OCI-LY3 (cell line): ENCODE measurements around the gene CCDC137.

Source experiments
- H2AFZ ChIP-seq: fragments of 200-600, 300-600 bp; shearing (Covaris generic); 2 replicates; pipeline ENCODE4 v1.6.0; 2014; ENCODE audit warnings: antibody characterized with exemption, low read depth, low read length
- H3K27ac ChIP-seq: fragments of 200-600, 300-600 bp; sonication (generic); 2 replicates; pipeline ENCODE4 v1.5.1; 2014; ENCODE audit warnings: mild to moderate bottlenecking, low read length, moderate library complexity, mixed read lengths
- H3K27me3 ChIP-seq: fragments of 200-600, 300-600 bp; sonication (generic); 2 replicates; pipeline ENCODE4 v1.6.1; 2014; ENCODE audit warnings: low read depth, low read length, mixed read lengths
- H3K36me3 ChIP-seq: fragments of 200-600, 300-600 bp; sonication (generic); replicated peaks from 2 replicates; pipeline ENCODE3; 2014; ENCODE audit warnings: low read depth, low read length, mixed read lengths
- H3K4me1 ChIP-seq: fragments of 300-600, 200-600 bp; sonication (generic); 2 replicates; pipeline ENCODE4 v1.6.1; 2014; ENCODE audit warnings: low read length, mixed read lengths
- H3K4me2 ChIP-seq: fragments of 200-600, 300-600 bp; sonication (generic); 2 replicates; pipeline ENCODE4 v1.6.1; 2014; ENCODE audit warnings: low read length, mixed read lengths
- H3K4me3 ChIP-seq: fragments of 300-600, 200-600 bp; sonication (generic); 2 replicates; pipeline ENCODE4 v1.5.1; 2014; ENCODE audit warnings: antibody characterized with exemption, mild to moderate bottlenecking, low read length, moderate library complexity
- H3K79me2 ChIP-seq: fragments of 300-600, 200-600 bp; shearing (Covaris generic); 2 replicates; pipeline ENCODE4 v1.6.1; 2014; ENCODE audit warnings: mild to moderate bottlenecking, low read length, mixed read lengths
- H3K9ac ChIP-seq: fragments of 300-600, 200-600 bp; shearing (Covaris generic); 2 replicates; pipeline ENCODE4 v1.6.0; 2014; ENCODE audit warnings: mild to moderate bottlenecking, low read length, moderate library complexity
- H3K9me3 ChIP-seq: fragments of 200-600, 300-600 bp; shearing (Covaris generic); 2 replicates; pipeline ENCODE4 v1.6.1; 2014; ENCODE audit warnings: low read length, mixed read lengths; ENCODE audit not compliant: insufficient read depth
- H4K20me1 ChIP-seq: fragments of 200-600, 300-600 bp; sonication (generic); 2 replicates; pipeline ENCODE4 v1.6.1; 2016; ENCODE audit warnings: low read length, mixed read lengths; ENCODE audit not compliant: insufficient read depth
- CTCF ChIP-seq: fragments of 200-600, 300-600 bp; sonication (generic); IDR thresholded peaks from 2 replicates; pipeline ENCODE4 v1.5.1; 2014; ENCODE audit warnings: antibody characterized with exemption, low read length, low read depth
- EZH2phosphoT487 ChIP-seq: fragments of 200-600 bp; shearing (Covaris generic); IDR thresholded peaks from 2 replicates; pipeline ENCODE4 v1.6.1; 2018; ENCODE audit warnings: antibody characterized with exemption, mixed run types, low read depth

The CCDC137 gene

GRCh38 chr17:81717766-81718089, 51.2 kb downstream of the CCDC137 start:
- peaks cover 5% of the 10 kb centered on the region; the same call in 1 of the 2 replicates for H4K20me1 ChIP-seq
- no peak overlapping the region for H3K27ac ChIP-seq
- no peak overlapping the region for H3K9ac ChIP-seq
- peaks cover 4% of the 10 kb centered on the region for H3K36me3 ChIP-seq
- no peaks in the 10 kb centered on the region for H3K9me3 ChIP-seq
- H3K27me3 ChIP-seq, result no peaks in the 10 kb centered on the region
- no peak overlapping the region for H3K4me2 ChIP-seq
- peaks cover 21% of the 10 kb centered on the region for H3K79me2 ChIP-seq
- TF ChIP-seq EZH2phosphoT487, result no peak
- no peak for TF ChIP-seq CTCF
- H3K4me3 ChIP-seq, result no peak overlapping the region
- H3K4me1 ChIP-seq, result peaks cover 8% of the 10 kb centered on the region
- H2AFZ ChIP-seq, result no peak overlapping the region

- no peak overlapping the region for H3K4me2 ChIP-seq
- H4K20me1 ChIP-seq, result no peaks in the 10 kb centered on the region
- TF ChIP-seq EZH2phosphoT487, result no peak
- peaks cover 4% of the 10 kb centered on the region for H3K36me3 ChIP-seq
- H3K27ac ChIP-seq, result no peak overlapping the region
- H3K79me2 ChIP-seq, result peaks cover 2% of the 10 kb centered on the region; the same call in 1 of the 2 replicates
- H3K27me3 ChIP-seq, result 0 out of 2 replicates have a peak, but pooled peaks cover 6% of the 10 kb centered on the region
- no peak overlapping the region for H3K9ac ChIP-seq
- H3K4me3 ChIP-seq, result no peak overlapping the region
- no peak overlapping the region for H2AFZ ChIP-seq
- H3K9me3 ChIP-seq, result no peaks in the 10 kb centered on the region
- H3K4me1 ChIP-seq, result no peaks in the 10 kb centered on the region
These were observed 53.1 kb downstream of the CCDC137 start for GRCh38 chr17:81719410-81720266.

- Histone ChIP-seq H3K36me3 (peaks cover 4% of the 10 kb centered on the region), H2AFZ (no peak overlapping the region), H3K27ac (no peak overlapping the region), H3K4me3 (no peak overlapping the region), H3K27me3 (0 out of 2 replicates have a peak, but pooled peaks cover 6% of the 10 kb centered on the region), H3K9me3 (no peaks in the 10 kb centered on the region), H3K4me1 (peaks cover 2% of the 10 kb centered on the region), H3K9ac (no peak overlapping the region), H4K20me1 (no peaks in the 10 kb centered on the region), H3K79me2 (no peaks in the 10 kb centered on the region), H3K4me2 (no peak overlapping the region)
- TF ChIP-seq CTCF (no peak), EZH2phosphoT487 (no peak)
These were observed 53.9 kb downstream of the CCDC137 start for GRCh38 chr17:81720267-81721071.

- Histone ChIP-seq H3K27ac (no peak overlapping the region), H3K4me3 (no peak overlapping the region), H3K27me3 (0 out of 2 replicates have a peak, but pooled peaks cover 6% of the 10 kb centered on the region), H3K36me3 (peaks cover 4% of the 10 kb centered on the region), H3K79me2 (no peaks in the 10 kb centered on the region), H3K4me2 (no peak overlapping the region), H2AFZ (no peak overlapping the region), H4K20me1 (no peaks in the 10 kb centered on the region), H3K4me1 (peaks cover 10% of the 10 kb centered on the region), H3K9ac (no peak overlapping the region), H3K9me3 (no peaks in the 10 kb centered on the region)
- TF ChIP-seq CTCF (no peak), EZH2phosphoT487 (no peak)
These were observed 55.9 kb downstream of the CCDC137 start for GRCh38 chr17:81722184-81723120.
